Measurements from ENCODE around the gene WNT7B.

Gene WNT7B

GRCh38 chr22:45972889-45973253 lies 4.1 kb downstream of the WNT7B start:
- peaks cover 71 to 84% (median 79%) of the 10 kb centered on the region in 5 donors for H3K27me3 ChIP-seq (ENCODE audit: control insufficient read depth in 5 of 5, insufficient read depth in 4 of 5, low read length in 5 of 5)

GRCh38 chr22:45972091-45972888 lies 4.7 kb downstream of the WNT7B start:
- no peak overlapping the region for H3K9ac ChIP-seq (ENCODE audit: low read length in 5 of 5)
- no peaks in the 10 kb centered on the region for H3K36me3 ChIP-seq (ENCODE audit: control insufficient read depth in 5 of 5, insufficient read depth in 5 of 5, low read length in 5 of 5)
- H3K4me3 ChIP-seq (ENCODE audit: low read depth in 1 of 5, low read length in 5 of 5), result no peak overlapping the region
- H3K27ac ChIP-seq (ENCODE audit: low read depth, low read length), result no peak overlapping the region
- H3K9me3 ChIP-seq (ENCODE audit: control insufficient read depth in 5 of 5, low read length in 5 of 5), result no peaks in the 10 kb centered on the region
- H3K4me1 ChIP-seq (ENCODE audit: control insufficient read depth in 5 of 5, insufficient read depth in 5 of 5, low read length in 5 of 5), result peaks cover 0 to 23% (median 15%) of the 10 kb centered on the region in 5 donors
- peaks cover 72 to 85% (median 80%) of the 10 kb centered on the region in 5 donors for H3K27me3 ChIP-seq (ENCODE audit: control insufficient read depth in 5 of 5, insufficient read depth in 4 of 5, low read length in 5 of 5)

More at GRCh38 chr22:45972889-45973253, 4.1 kb downstream of the WNT7B start:
- H3K27ac ChIP-seq (ENCODE audit: low read depth, low read length), result no peak overlapping the region
- peaks cover 0 to 26% (median 15%) of the 10 kb centered on the region in 5 donors for H3K4me1 ChIP-seq (ENCODE audit: control insufficient read depth in 5 of 5, insufficient read depth in 5 of 5, low read length in 5 of 5)
- no peak overlapping the region for H3K4me3 ChIP-seq (ENCODE audit: low read depth in 1 of 5, low read length in 5 of 5)
- no peak overlapping the region for H3K9ac ChIP-seq (ENCODE audit: low read length in 5 of 5)
- no peaks in the 10 kb centered on the region for H3K36me3 ChIP-seq (ENCODE audit: control insufficient read depth in 5 of 5, insufficient read depth in 5 of 5, low read length in 5 of 5)
- H3K9me3 ChIP-seq (ENCODE audit: control insufficient read depth in 5 of 5, low read length in 5 of 5), result no peaks in the 10 kb centered on the region

- Histone ChIP-seq H3K9ac (ENCODE audit: low read length in 5 of 5) (no peak overlapping the region), H3K27ac (ENCODE audit: low read depth, low read length) (no peak overlapping the region), H3K4me1 (ENCODE audit: control insufficient read depth in 5 of 5, insufficient read depth in 5 of 5, low read length in 5 of 5) (peaks cover 0 to 22% (median 15%) of the 10 kb centered on the region in 5 donors), H3K27me3 (ENCODE audit: control insufficient read depth in 5 of 5, insufficient read depth in 4 of 5, low read length in 5 of 5) (peaks cover 75 to 92% (median 84%) of the 10 kb centered on the region in 5 donors), H3K36me3 (ENCODE audit: control insufficient read depth in 5 of 5, insufficient read depth in 5 of 5, low read length in 5 of 5) (no peaks in the 10 kb centered on the region), H3K9me3 (ENCODE audit: control insufficient read depth in 5 of 5, low read length in 5 of 5) (no peaks in the 10 kb centered on the region), H3K4me3 (ENCODE audit: low read depth in 1 of 5, low read length in 5 of 5) (peak overlapping the region in 3 of 5 donors; percentile 2 to 34 (median 18))
Observed at GRCh38 chr22:45971408-45972028, 5.4 kb downstream of the WNT7B start.

DNA sequence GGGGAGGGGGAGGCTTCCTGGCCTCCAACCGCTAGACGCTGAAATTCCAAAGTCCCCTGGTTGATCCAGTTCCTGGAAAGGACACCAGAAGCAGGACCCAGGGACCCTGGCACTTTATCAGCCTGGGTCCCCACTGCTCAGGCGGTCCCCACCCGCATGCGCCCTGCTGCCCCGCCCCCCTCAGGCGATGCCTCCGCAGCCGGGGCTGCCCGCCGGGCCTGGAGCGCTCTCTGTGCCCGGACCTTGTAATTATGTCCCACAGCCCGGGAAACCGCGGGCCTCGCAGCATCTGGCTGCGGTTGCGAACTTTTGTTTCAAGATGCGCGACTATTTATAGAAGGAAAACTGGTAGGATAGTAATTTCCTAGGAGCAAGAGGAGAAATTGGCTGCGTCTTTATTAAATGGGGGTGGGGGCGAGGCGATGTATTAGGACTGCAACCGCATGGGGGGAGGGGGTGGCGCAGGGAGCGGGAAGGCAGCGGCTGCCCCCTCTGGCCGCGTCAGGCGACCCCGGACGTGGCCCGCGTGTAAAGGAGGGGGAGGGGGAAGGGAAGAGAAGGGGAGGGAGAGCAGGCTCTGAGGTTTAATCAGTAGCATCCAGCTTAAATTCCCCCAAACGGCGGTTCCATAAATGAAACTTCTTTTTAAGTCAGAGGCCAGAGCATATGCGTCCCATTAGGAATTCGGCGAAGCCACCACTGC lies 6.1 kb downstream of the WNT7B start:
- Histone ChIP-seq H3K27me3 (ENCODE audit: control insufficient read depth in 5 of 5, insufficient read depth in 4 of 5, low read length in 5 of 5) (peaks cover 75 to 95% (median 88%) of the 10 kb centered on the region in 5 donors), H3K9ac (ENCODE audit: low read length in 5 of 5) (no peak overlapping the region), H3K27ac (ENCODE audit: low read depth, low read length) (no peak overlapping the region), H3K36me3 (ENCODE audit: control insufficient read depth in 5 of 5, insufficient read depth in 5 of 5, low read length in 5 of 5) (no peaks in the 10 kb centered on the region), H3K9me3 (ENCODE audit: control insufficient read depth in 5 of 5, low read length in 5 of 5) (no peaks in the 10 kb centered on the region), H3K4me1 (ENCODE audit: control insufficient read depth in 5 of 5, insufficient read depth in 5 of 5, low read length in 5 of 5) (peaks cover 0 to 18% (median 11%) of the 10 kb centered on the region in 5 donors), H3K4me3 (ENCODE audit: low read depth in 1 of 5, low read length in 5 of 5) (peak overlapping the region in 3 of 5 donors; percentile 2 to 34 (median 18))

DNA sequence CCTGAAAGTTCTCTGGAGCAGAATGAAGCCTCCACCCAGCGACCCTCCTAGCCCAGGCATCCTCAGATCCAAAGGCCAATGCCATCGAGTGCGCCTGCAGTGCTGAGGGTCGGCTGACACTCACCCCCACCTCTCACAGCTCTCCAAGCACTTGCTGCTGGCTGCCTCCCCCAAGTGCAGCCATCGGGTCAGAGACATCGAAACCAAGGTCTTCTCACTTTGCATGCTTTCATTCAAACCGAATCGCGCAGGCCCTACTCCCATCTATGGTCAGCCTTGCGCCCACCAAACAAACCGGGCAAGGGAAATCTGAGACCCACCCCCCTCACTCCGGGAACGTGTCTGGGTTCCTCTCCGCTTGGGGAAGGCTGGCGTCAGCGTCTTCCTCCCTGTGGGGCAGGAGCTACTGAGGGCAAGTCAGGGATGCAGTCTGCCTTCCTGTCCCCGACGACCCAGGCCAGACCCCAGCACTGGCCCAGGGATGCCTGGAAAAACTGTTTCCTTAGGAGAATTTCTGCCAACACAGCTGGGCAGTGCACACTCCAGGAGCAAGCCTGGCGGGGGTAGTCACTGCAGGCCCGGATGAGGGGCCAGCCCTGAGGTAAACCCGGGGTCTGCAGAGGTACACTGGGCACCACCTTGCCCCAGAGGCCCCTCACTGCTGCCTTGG lies 7.0 kb downstream of the WNT7B start:
- H3K4me3 ChIP-seq (ENCODE audit: low read depth in 1 of 5, low read length in 5 of 5), result no peak overlapping the region
- peaks cover 73 to 95% (median 86%) of the 10 kb centered on the region in 5 donors for H3K27me3 ChIP-seq (ENCODE audit: control insufficient read depth in 5 of 5, insufficient read depth in 4 of 5, low read length in 5 of 5)
- H3K27ac ChIP-seq (ENCODE audit: low read depth, low read length), result no peak overlapping the region
- H3K9me3 ChIP-seq (ENCODE audit: control insufficient read depth in 5 of 5, low read length in 5 of 5), result no peaks in the 10 kb centered on the region
- no peaks in the 10 kb centered on the region for H3K36me3 ChIP-seq (ENCODE audit: control insufficient read depth in 5 of 5, insufficient read depth in 5 of 5, low read length in 5 of 5)
- H3K4me1 ChIP-seq (ENCODE audit: control insufficient read depth in 5 of 5, insufficient read depth in 5 of 5, low read length in 5 of 5), result peaks cover 0 to 18% (median 11%) of the 10 kb centered on the region in 5 donors
- H3K9ac ChIP-seq (ENCODE audit: low read length in 5 of 5), result no peak overlapping the region

DNA sequence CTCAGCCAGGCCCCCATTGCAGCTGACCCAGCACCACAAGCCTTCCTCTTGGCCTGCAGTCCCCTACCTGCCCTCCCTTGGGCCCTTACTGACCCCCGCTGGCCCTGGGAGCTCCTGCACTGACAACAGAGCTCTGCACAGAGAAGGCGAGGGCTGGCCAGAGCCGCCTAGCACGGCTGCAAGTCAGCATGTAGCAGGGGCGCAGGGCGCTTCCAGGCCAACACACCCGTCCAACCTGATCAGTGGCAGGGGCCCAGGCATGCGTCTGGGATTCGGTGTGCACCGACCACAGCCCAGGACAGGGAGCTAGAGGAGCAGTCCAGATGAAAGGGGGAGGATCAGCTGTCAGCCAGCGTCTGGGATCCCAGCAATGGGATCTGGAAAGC lies 7.6 kb downstream of the WNT7B start:
- Histone ChIP-seq H3K27ac (ENCODE audit: low read depth, low read length) (no peak overlapping the region), H3K27me3 (ENCODE audit: control insufficient read depth in 5 of 5, insufficient read depth in 4 of 5, low read length in 5 of 5) (peaks cover 73 to 95% (median 86%) of the 10 kb centered on the region in 5 donors), H3K4me3 (ENCODE audit: low read depth in 1 of 5, low read length in 5 of 5) (no peak overlapping the region), H3K9me3 (ENCODE audit: control insufficient read depth in 5 of 5, low read length in 5 of 5) (no peaks in the 10 kb centered on the region), H3K9ac (ENCODE audit: low read length in 5 of 5) (no peak overlapping the region), H3K4me1 (ENCODE audit: control insufficient read depth in 5 of 5, insufficient read depth in 5 of 5, low read length in 5 of 5) (peaks cover 0 to 18% (median 11%) of the 10 kb centered on the region in 5 donors), H3K36me3 (ENCODE audit: control insufficient read depth in 5 of 5, insufficient read depth in 5 of 5, low read length in 5 of 5) (no peaks in the 10 kb centered on the region)

DNA sequence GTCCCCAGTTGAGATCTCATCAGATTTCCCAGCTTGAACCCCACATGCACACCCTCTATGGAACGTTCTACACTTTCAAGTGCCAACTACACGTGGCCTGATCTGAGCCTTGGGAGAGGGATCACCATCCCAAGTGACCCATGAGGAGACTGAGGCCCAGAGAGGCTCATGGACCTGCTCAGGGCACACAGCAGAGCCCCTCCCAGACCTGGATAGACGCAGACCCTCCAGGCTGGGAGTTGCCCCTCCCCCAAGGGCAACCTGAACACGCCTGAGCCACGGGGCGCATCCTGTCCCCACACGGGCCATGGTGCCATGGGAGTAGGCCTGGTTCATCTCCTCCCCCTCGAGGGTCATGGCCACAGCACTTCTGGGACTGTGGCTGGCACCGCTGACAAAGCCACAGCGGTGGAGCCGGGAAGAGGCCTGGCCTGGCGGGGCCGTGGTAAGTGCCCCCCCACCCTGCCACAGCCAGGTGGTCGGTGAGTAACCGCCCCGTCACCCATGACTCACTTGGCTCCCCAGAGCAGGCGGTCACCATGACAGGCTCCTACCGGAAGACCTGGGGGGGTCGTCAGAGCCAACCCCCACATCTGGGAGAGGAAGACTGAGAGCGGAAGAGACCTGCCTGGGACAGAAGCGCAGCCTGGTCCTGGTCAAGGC lies 8.1 kb downstream of the WNT7B start:
- H3K27ac ChIP-seq (ENCODE audit: low read depth, low read length), result no peak overlapping the region
- H3K9ac ChIP-seq (ENCODE audit: low read length in 5 of 5), result no peak overlapping the region
- no peaks in the 10 kb centered on the region for H3K9me3 ChIP-seq (ENCODE audit: control insufficient read depth in 5 of 5, low read length in 5 of 5)
- no peaks in the 10 kb centered on the region for H3K36me3 ChIP-seq (ENCODE audit: control insufficient read depth in 5 of 5, insufficient read depth in 5 of 5, low read length in 5 of 5)
- H3K27me3 ChIP-seq (ENCODE audit: control insufficient read depth in 5 of 5, insufficient read depth in 4 of 5, low read length in 5 of 5), result peaks cover 71 to 91% (median 85%) of the 10 kb centered on the region in 5 donors
- peaks cover 0 to 18% (median 11%) of the 10 kb centered on the region in 5 donors for H3K4me1 ChIP-seq (ENCODE audit: control insufficient read depth in 5 of 5, insufficient read depth in 5 of 5, low read length in 5 of 5)
- H3K4me3 ChIP-seq (ENCODE audit: low read depth in 1 of 5, low read length in 5 of 5), result no peak overlapping the region

- Histone ChIP-seq H3K27me3 (ENCODE audit: control insufficient read depth in 5 of 5, insufficient read depth in 4 of 5, low read length in 5 of 5) (peaks cover 64 to 86% (median 80%) of the 10 kb centered on the region in 5 donors), H3K9me3 (ENCODE audit: control insufficient read depth in 5 of 5, low read length in 5 of 5) (no peaks in the 10 kb centered on the region), H3K36me3 (ENCODE audit: control insufficient read depth in 5 of 5, insufficient read depth in 5 of 5, low read length in 5 of 5) (no peaks in the 10 kb centered on the region), H3K9ac (ENCODE audit: low read length in 5 of 5) (no peak overlapping the region), H3K4me3 (ENCODE audit: low read depth in 1 of 5, low read length in 5 of 5) (no peak overlapping the region), H3K4me1 (ENCODE audit: control insufficient read depth in 5 of 5, insufficient read depth in 5 of 5, low read length in 5 of 5) (peaks cover 0 to 18% (median 11%) of the 10 kb centered on the region in 5 donors), H3K27ac (ENCODE audit: low read depth, low read length) (no peak overlapping the region)
Observed at GRCh38 chr22:45968003-45968650, 8.8 kb downstream of the WNT7B start.

DNA sequence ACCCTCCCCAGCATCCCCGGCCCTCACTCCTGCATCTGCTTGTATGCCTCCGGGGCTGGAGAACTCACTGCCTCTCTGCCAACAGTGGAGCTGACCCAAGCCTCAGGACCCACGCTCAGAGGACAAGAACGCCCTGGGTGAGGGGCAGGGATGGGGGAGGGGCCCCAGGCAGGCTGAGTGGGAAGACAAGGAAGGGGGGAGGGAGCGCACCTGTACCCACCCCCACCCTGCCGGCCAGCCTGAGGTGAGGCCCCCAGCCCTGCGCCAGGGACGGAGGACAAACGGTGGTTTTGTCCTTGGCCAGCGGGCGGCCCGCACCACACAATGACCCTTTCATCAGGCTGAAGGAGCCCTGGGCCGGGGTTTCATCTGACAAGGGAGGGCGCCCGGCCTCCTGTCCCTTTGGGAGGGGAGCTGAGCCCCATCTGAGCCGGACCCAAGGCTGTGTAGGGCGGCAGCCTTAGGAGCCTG lies 10.0 kb downstream of the WNT7B start:
- Histone ChIP-seq H3K27me3 (ENCODE audit: control insufficient read depth in 5 of 5, insufficient read depth in 4 of 5, low read length in 5 of 5) (peaks cover 60 to 80% (median 76%) of the 10 kb centered on the region in 5 donors), H3K9me3 (ENCODE audit: control insufficient read depth in 5 of 5, low read length in 5 of 5) (no peaks in the 10 kb centered on the region), H3K36me3 (ENCODE audit: control insufficient read depth in 5 of 5, insufficient read depth in 5 of 5, low read length in 5 of 5) (no peaks in the 10 kb centered on the region), H3K9ac (ENCODE audit: low read length in 5 of 5) (no peak overlapping the region), H3K27ac (ENCODE audit: low read depth, low read length) (no peak overlapping the region), H3K4me1 (ENCODE audit: control insufficient read depth in 5 of 5, insufficient read depth in 5 of 5, low read length in 5 of 5) (peaks cover 0 to 13% (median 11%) of the 10 kb centered on the region in 5 donors), H3K4me3 (ENCODE audit: low read depth in 1 of 5, low read length in 5 of 5) (no peak overlapping the region)
